Peyer's patch (tissue), 4 donors: Measurements from ENCODE around the gene PLEKHA1. TPM values are rescaled to one million over a fixed set of nuclear protein-coding genes. Genes with fewer than 3 reads are reported as not detected.

Source experiments
- DNase-seq, 3 donors: peaks; one replicate each; pipeline ENCODE4 v3.0.0-alpha.2; 2017 to 2019
- H3K27ac ChIP-seq, 4 donors: fragments of 200-600 bp; sonication (generic); one replicate each; pipeline ENCODE4 v1.5.1; 2016 to 2019
- H3K27me3 ChIP-seq, 2 donors: fragments of 200-600 bp; sonication (generic); one replicate each; pipeline ENCODE4 v1.5.1; 2019
- H3K36me3 ChIP-seq, 3 donors: fragments of 200-600 bp; sonication (generic); one replicate each; pipeline ENCODE4 v1.5.1; 2016 to 2019
- H3K4me1 ChIP-seq, 4 donors: fragments of 200-600 bp; sonication (generic); one replicate each; pipeline ENCODE4 v1.5.1; 2016 to 2019
- H3K4me3 ChIP-seq, 4 donors: fragments of 200-600 bp; sonication (generic); 1 replicate in 3 of 4; 2 replicates in 1 of 4; pipeline ENCODE4 v1.5.1; 2016 to 2019; ENCODE audit warnings: mild to moderate bottlenecking in 1 of 4
- H3K9me3 ChIP-seq, 4 donors: fragments of 200-600 bp; sonication (generic); one replicate each; pipeline ENCODE4 v1.5.1; 2016 to 2019; ENCODE audit warnings: mild to moderate bottlenecking in 1 of 4
- CTCF ChIP-seq, 6 experiments: fragments of 450-650 bp in 4 of 6; fragments of 200-600 bp in 2 of 6; sonication (generic) in 1 of 6; IDR thresholded peaks; one replicate each; pipeline ENCODE4 v1.5.1; 2017 to 2019; ENCODE audit warnings: antibody characterized with exemption in 6 of 6, mild to moderate bottlenecking in 3 of 6, moderate library complexity in 1 of 6
- POLR2A ChIP-seq, 2 donors: fragments of 450-650 bp; IDR thresholded peaks; one replicate each; pipeline ENCODE4 v1.5.1; 2017; ENCODE audit warnings: antibody characterized with exemption in 2 of 2, mild to moderate bottlenecking in 2 of 2, moderate library complexity in 2 of 2
- total RNA-seq, 4 donors: library from RNA; depleted of rRNA; stranded (reverse); fragments of >200 nt; gene quantifications; one replicate each; pipeline ENCODE4 v1.1.0, GENCODE V29; 2016

The PLEKHA1 gene
- total RNA-seq, 4 donors from 2014 or later, result 15.7 to 62.0 (median 43.9) TPM

GRCh38 chr10:122343135-122343800 lies 31.2 kb upstream of the PLEKHA1 start:
- DNase-seq, result no peak
- no peaks in the 10 kb centered on the region for H3K27me3 ChIP-seq
- H3K4me3 ChIP-seq, result no peak overlapping the region
- H3K36me3 ChIP-seq, result no peaks in the 10 kb centered on the region
- H3K27ac ChIP-seq, result no peak overlapping the region
- peaks cover 0 to 18% (median 0%) of the 10 kb centered on the region in 4 donors for H3K4me1 ChIP-seq
- no peaks in the 10 kb centered on the region for H3K9me3 ChIP-seq
- no peak for TF ChIP-seq POLR2A (IDR thresholded peaks at IDR 0.05)
- TF ChIP-seq CTCF (IDR thresholded peaks at IDR 0.05), result no peak

- H3K4me3 ChIP-seq, result no peak overlapping the region
- H3K27ac ChIP-seq, result no peak overlapping the region
- peak in 1 of 3 donors; percentile 23 for DNase-seq
- no peak for TF ChIP-seq CTCF (IDR thresholded peaks at IDR 0.05)
- no peak for TF ChIP-seq POLR2A (IDR thresholded peaks at IDR 0.05)
- no peaks in the 10 kb centered on the region for H3K9me3 ChIP-seq
- H3K4me1 ChIP-seq, result peaks cover 0 to 18% (median 0%) of the 10 kb centered on the region in 4 donors
- no peaks in the 10 kb centered on the region for H3K27me3 ChIP-seq
- no peaks in the 10 kb centered on the region for H3K36me3 ChIP-seq
Observed at GRCh38 chr10:122343936-122344335, 30.6 kb upstream of the PLEKHA1 start.

GRCh38 chr10:122344741-122345258 lies 29.7 kb upstream of the PLEKHA1 start:
- no peaks in the 10 kb centered on the region for H3K36me3 ChIP-seq
- peak overlapping the region in 3 of 4 donors; percentile 26 to 84 (median 64) for H3K27ac ChIP-seq
- no peaks in the 10 kb centered on the region for H3K27me3 ChIP-seq
- TF ChIP-seq CTCF (IDR thresholded peaks at IDR 0.05), result no peak
- peak in 1 of 2 donors; percentile 48 for TF ChIP-seq POLR2A (IDR thresholded peaks at IDR 0.05)
- peak in 2 of 3 donors; percentile 76 to 79 for DNase-seq
- H3K9me3 ChIP-seq, result no peaks in the 10 kb centered on the region
- H3K4me1 ChIP-seq, result peaks cover 0 to 21% (median 3%) of the 10 kb centered on the region in 4 donors
- no peak overlapping the region for H3K4me3 ChIP-seq

DNA sequence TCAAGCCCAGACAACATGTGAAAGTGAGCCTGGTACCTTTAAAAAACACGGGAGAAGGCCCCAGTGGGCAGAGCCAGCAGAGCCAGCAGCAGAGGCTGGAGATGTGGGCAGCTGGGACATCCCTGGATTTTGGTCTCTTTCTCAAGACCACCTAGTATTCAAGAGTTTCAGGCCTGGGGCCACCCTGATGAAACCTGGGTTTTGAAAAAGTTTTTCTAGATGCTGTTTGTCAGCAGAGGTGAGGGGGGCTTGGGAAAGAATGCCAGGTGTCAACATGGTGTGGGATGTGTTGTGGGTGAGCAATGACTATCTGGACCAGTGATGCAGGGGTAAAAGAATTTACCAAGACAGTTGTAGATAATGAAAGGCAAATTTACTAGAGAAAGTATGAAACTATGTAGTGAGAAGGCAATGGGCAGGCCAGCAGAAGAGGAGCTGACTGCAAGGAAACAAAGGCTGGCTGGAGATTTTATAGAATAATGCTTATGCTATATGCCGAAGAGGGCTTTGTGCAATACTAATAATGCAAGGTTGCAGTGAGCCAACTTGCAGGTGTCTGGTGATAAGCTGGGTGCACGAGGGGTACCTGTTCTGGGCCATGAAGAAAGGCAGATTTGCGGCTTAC lies 28.1 kb upstream of the PLEKHA1 start:
- H3K36me3 ChIP-seq, result no peaks in the 10 kb centered on the region
- peaks cover 0 to 21% (median 3%) of the 10 kb centered on the region in 4 donors for H3K4me1 ChIP-seq
- H3K4me3 ChIP-seq, result no peak overlapping the region
- H3K27ac ChIP-seq, result peak overlapping the region in 1 of 4 donors; percentile 83
- TF ChIP-seq CTCF (IDR thresholded peaks at IDR 0.05), result no peak
- no peak for TF ChIP-seq POLR2A (IDR thresholded peaks at IDR 0.05)
- no peaks in the 10 kb centered on the region for H3K27me3 ChIP-seq
- H3K9me3 ChIP-seq, result no peaks in the 10 kb centered on the region
- peak in 1 of 3 donors; percentile 27 for DNase-seq

- H3K4me1 ChIP-seq, result peaks cover 0 to 21% (median 3%) of the 10 kb centered on the region in 4 donors
Observed at GRCh38 chr10:122347170-122347841, 27.2 kb upstream of the PLEKHA1 start.

More at GRCh38 chr10:122347170-122347841, 27.2 kb upstream of the PLEKHA1 start:
- Histone ChIP-seq H3K27me3 (no peaks in the 10 kb centered on the region), H3K36me3 (no peaks in the 10 kb centered on the region), H3K27ac (peak overlapping the region in 1 of 4 donors; percentile 83), H3K4me3 (no peak overlapping the region), H3K9me3 (no peaks in the 10 kb centered on the region)
- DNase-seq, result peak in 1 of 3 donors; percentile 73
- TF ChIP-seq POLR2A (IDR thresholded peaks at IDR 0.05), result no peak
- no peak for TF ChIP-seq CTCF (IDR thresholded peaks at IDR 0.05)
